Measurements from ENCODE around the gene ZNF608. TPM values are rescaled to one million over a fixed set of nuclear protein-coding genes. Genes with fewer than 3 reads are reported as not detected.
A peak's percentile ranks its signal among the peaks of the same experiment; 100 is the strongest.

The ZNF608 gene
- total RNA-seq (1 to 10 TPM; 3.9 to 7.6 TPM), polyA plus RNA-seq (1 to 10 TPM; 1.4 to 2.5 TPM)

- no peak for DNase-seq (ENCODE audit: low spot score)
- 2% methylated on average over 18 of the region's 18 CpGs for WGBS
- TF ChIP-seq RAD21 (IDR thresholded peaks at IDR 0.05) (peak; percentile 46 to 61), RXRA (IDR thresholded peaks at IDR 0.05) (no peak), HNF4A (conservative IDR thresholded peaks at IDR 0.05) (peak; percentile 6 to 8), SP1 (IDR thresholded peaks at IDR 0.05) (no peak), HNF4G (IDR thresholded peaks at IDR 0.05) (no peak), TAF1 (conservative IDR thresholded peaks at IDR 0.05) (peak; percentile 23)
- H3K9ac ChIP-seq (ENCODE audit: low read depth in 1 of 2, low read length in 2 of 2), result peak within 1 kb of the TSS; percentile 89 to 97
- H3K27ac ChIP-seq (ENCODE audit: low read depth in 1 of 2, low read length in 2 of 2), result peak within 1 kb of the TSS; percentile 94 to 96
- no peaks in the 10 kb centered on the region for H3K27me3 ChIP-seq (ENCODE audit: control insufficient read depth in 4 of 4, insufficient read depth in 4 of 4, low read length in 3 of 4)
- no peaks in the 10 kb centered on the region for H3K36me3 ChIP-seq (ENCODE audit: control insufficient read depth in 4 of 4, insufficient read depth in 3 of 4, low read depth in 1 of 4, low read length in 3 of 4)
- H3K4me3 ChIP-seq (ENCODE audit: low read depth in 1 of 3, low read length in 3 of 3), result peak within 1 kb of the TSS; percentile 67 to 88 (median 79)
- no peaks in the 10 kb centered on the region for H3K9me3 ChIP-seq (ENCODE audit: control insufficient read depth in 4 of 4, low read length in 3 of 4)
- peaks cover 0 to 52% (median 28%) of the 10 kb centered on the region in 4 donors for H3K4me1 ChIP-seq (ENCODE audit: control insufficient read depth in 4 of 4, insufficient read depth in 4 of 4, low read length in 3 of 4)
Measured at GRCh38 chr5:124745928-124746915, at the start of gene ZNF608. TSS of gene ZNF608 (minus strand) at chr5:124746639. CDS start at chr5:124744989, 1,650 bp downstream.

- Histone ChIP-seq H3K36me3 (ENCODE audit: control insufficient read depth in 4 of 4, insufficient read depth in 3 of 4, low read depth in 1 of 4, low read length in 3 of 4) (no peaks in the 10 kb centered on the region), H3K4me1 (ENCODE audit: control insufficient read depth in 4 of 4, insufficient read depth in 4 of 4, low read length in 3 of 4) (no peaks in the 10 kb centered on the region)
Measured at GRCh38 chr5:124795829-124796228, 49.4 kb upstream of the ZNF608 start.

More at GRCh38 chr5:124795829-124796228, 49.4 kb upstream of the ZNF608 start:
- Histone ChIP-seq H3K4me3 (ENCODE audit: low read depth in 1 of 3, low read length in 3 of 3) (no peak overlapping the region), H3K27ac (ENCODE audit: low read depth in 1 of 2, low read length in 2 of 2) (no peak overlapping the region), H3K9ac (ENCODE audit: low read depth in 1 of 2, low read length in 2 of 2) (no peak overlapping the region), H3K27me3 (ENCODE audit: control insufficient read depth in 4 of 4, insufficient read depth in 4 of 4, low read length in 3 of 4) (no peaks in the 10 kb centered on the region), H3K9me3 (ENCODE audit: control insufficient read depth in 4 of 4, low read length in 3 of 4) (no peaks in the 10 kb centered on the region)
- TF ChIP-seq SP1 (IDR thresholded peaks at IDR 0.05) (no peak), CTCF (IDR thresholded peaks at IDR 0.05; ENCODE audit: low read depth, low read length, missing input control) (no peak), RXRA (IDR thresholded peaks at IDR 0.05) (no peak), FOXA2 (IDR thresholded peaks at IDR 0.05) (no peak), TAF1 (conservative IDR thresholded peaks at IDR 0.05) (no peak), ZBTB33 (IDR thresholded peaks at IDR 0.05) (no peak), FOXA1 (IDR thresholded peaks at IDR 0.05) (no peak), JUND (IDR thresholded peaks at IDR 0.05) (no peak), ATF3 (IDR thresholded peaks at IDR 0.05) (no peak), YY1 (IDR thresholded peaks at IDR 0.05) (no peak), HNF4A (conservative IDR thresholded peaks at IDR 0.05) (no peak), RAD21 (IDR thresholded peaks at IDR 0.05) (no peak), NR2F2 (IDR thresholded peaks at IDR 0.05) (no peak), REST (IDR thresholded peaks at IDR 0.05) (no peak), EGR1 (IDR thresholded peaks at IDR 0.05; ENCODE audit: low read depth in 2 of 2) (no peak), HNF4G (IDR thresholded peaks at IDR 0.05) (no peak), GABPA (IDR thresholded peaks at IDR 0.05 in 1 of 2, conservative IDR thresholded peaks at IDR 0.05 in 1 of 2) (no peak), MAX (IDR thresholded peaks at IDR 0.05) (no peak)
- no peak for DNase-seq (ENCODE audit: low spot score)
- 90% methylated on average over 4 of the region's 4 CpGs for WGBS

All from liver (tissue), 9 donors.